H9 (cell line): Measurements from ENCODE around the gene SGSM2. TPM values are rescaled to one million over a fixed set of nuclear protein-coding genes. Genes with fewer than 3 reads are reported as not detected.

Experiments
- DNase-seq: peaks from one replicate; pipeline ENCODE4 v3.0.0-alpha.2; 2017
- H2AFZ ChIP-seq: one replicate; pipeline ENCODE4 v1.6.1; 2013; ENCODE audit warnings: mild to moderate bottlenecking, low read length, control low read depth, moderate library complexity
- H2AK5ac ChIP-seq: 2 replicates; pipeline ENCODE4 v1.6.1; 2013; ENCODE audit warnings: low read length, control low read depth, mixed read lengths; ENCODE audit not compliant: insufficient read length
- H2BK120ac ChIP-seq: one replicate; pipeline ENCODE4 v1.6.1; 2013; ENCODE audit warnings: low read depth, mild to moderate bottlenecking, low read length, control low read depth, inconsistent platforms; ENCODE audit not compliant: poor library complexity, severe bottlenecking
- H2BK12ac ChIP-seq: 2 replicates; pipeline ENCODE4 v1.6.1; 2013; ENCODE audit warnings: low read length, control low read depth, mixed read lengths, low read depth; ENCODE audit not compliant: insufficient read length
- H2BK15ac ChIP-seq: 2 replicates; pipeline ENCODE4 v1.6.1; 2013; ENCODE audit warnings: low read depth, low read length, control low read depth
- H2BK20ac ChIP-seq: one replicate; pipeline ENCODE4 v1.6.1; 2013; ENCODE audit warnings: low read depth, mild to moderate bottlenecking, low read length, control low read depth, inconsistent platforms; ENCODE audit not compliant: poor library complexity, severe bottlenecking
- H2BK5ac ChIP-seq: 2 replicates; pipeline ENCODE4 v1.6.1; 2013; ENCODE audit warnings: low read length, control low read depth, mixed read lengths; ENCODE audit not compliant: insufficient read length
- H3K14ac ChIP-seq: 2 replicates; pipeline ENCODE4 v1.6.1; 2013; ENCODE audit warnings: low read length, control low read depth; ENCODE audit not compliant: insufficient read depth
- H3K18ac ChIP-seq: 2 replicates; pipeline ENCODE4 v1.6.1; 2013; ENCODE audit warnings: low read depth, mild to moderate bottlenecking, mixed read lengths, low read length, control low read depth; ENCODE audit not compliant: insufficient read length
- H3K23ac ChIP-seq: 2 replicates; pipeline ENCODE4 v1.6.1; 2013; ENCODE audit warnings: low read length, control low read depth, mixed read lengths, low read depth; ENCODE audit not compliant: insufficient read length
- H3K23me2 ChIP-seq: 2 replicates; pipeline ENCODE4 v1.6.1; 2013; ENCODE audit warnings: low read depth, mild to moderate bottlenecking, mixed read lengths, low read length, control low read depth; ENCODE audit not compliant: insufficient read length, poor library complexity, severe bottlenecking
- H3K27ac ChIP-seq: 2 replicates; pipeline ENCODE4 v1.5.1; 2013; ENCODE audit warnings: low read length, control low read depth, mixed read lengths, low read depth; ENCODE audit not compliant: insufficient read length
- H3K27me3 ChIP-seq: 2 replicates; pipeline ENCODE4 v1.6.1; 2013; ENCODE audit warnings: low read length, control low read depth, inconsistent platforms; ENCODE audit not compliant: insufficient read depth
- H3K4ac ChIP-seq: 2 replicates; pipeline ENCODE4 v1.6.1; 2013; ENCODE audit warnings: low read depth, mild to moderate bottlenecking, control low read depth, inconsistent platforms, low read length, moderate library complexity
- H3K4me1 ChIP-seq: 2 replicates; pipeline ENCODE4 v1.6.1; 2013; ENCODE audit warnings: low read length, control low read depth, inconsistent platforms; ENCODE audit not compliant: insufficient read depth
- H3K4me2 ChIP-seq: 2 replicates; pipeline ENCODE4 v1.6.1; 2013; ENCODE audit warnings: low read length, control low read depth, mixed read lengths; ENCODE audit not compliant: insufficient read length, insufficient read depth
- H3K56ac ChIP-seq: 2 replicates; pipeline ENCODE4 v1.6.1; 2013; ENCODE audit warnings: low read depth, mild to moderate bottlenecking, mixed read lengths, low read length, control low read depth; ENCODE audit not compliant: insufficient read length
- H3K79me1 ChIP-seq: 2 replicates; pipeline ENCODE4 v1.6.1; 2013; ENCODE audit warnings: low read depth, mild to moderate bottlenecking, moderate library complexity, low read length, control low read depth, inconsistent platforms; ENCODE audit not compliant: insufficient read depth, poor library complexity, severe bottlenecking
- H3K79me2 ChIP-seq: 2 replicates; pipeline ENCODE4 v1.6.1; 2013; ENCODE audit warnings: low read length, control low read depth, inconsistent platforms; ENCODE audit not compliant: insufficient read depth
- H3K9ac ChIP-seq: 2 replicates; pipeline ENCODE4 v1.6.1; 2013; ENCODE audit warnings: low read length, control low read depth, mixed read lengths; ENCODE audit not compliant: insufficient read length; ENCODE audit errors: extremely low read depth
- H3K9me3 ChIP-seq: one replicate; pipeline ENCODE4 v1.6.1; 2013; ENCODE audit warnings: low read depth, low read length, inconsistent platforms; ENCODE audit not compliant: control insufficient read depth
- H3T11ph ChIP-seq: one replicate; pipeline ENCODE4 v1.6.1; 2013; ENCODE audit warnings: mild to moderate bottlenecking, low read length, control low read depth, inconsistent platforms
- H4K20me1 ChIP-seq: one replicate; pipeline ENCODE4 v1.6.1; 2013; ENCODE audit not compliant: control insufficient read depth, insufficient read length, insufficient read depth
- H4K5ac ChIP-seq: 2 replicates; pipeline ENCODE4 v1.6.1; 2013; ENCODE audit warnings: low read depth, mild to moderate bottlenecking, mixed read lengths, low read length, control low read depth; ENCODE audit not compliant: insufficient read length
- H4K8ac ChIP-seq: replicated peaks from 2 replicates; pipeline ENCODE4 v1.6.1; 2013; ENCODE audit warnings: low read length, control low read depth, mixed read lengths, low read depth; ENCODE audit not compliant: insufficient read length
- H4K91ac ChIP-seq: 2 replicates; pipeline ENCODE4 v1.6.1; 2013; ENCODE audit warnings: low read depth, mild to moderate bottlenecking, moderate library complexity, mixed read lengths, low read length, control low read depth; ENCODE audit not compliant: insufficient read length
- H3K27ac Mint-ChIP-seq, 3 experiments: 2 replicates in 2 of 3; 3 replicates in 1 of 3; pipeline ENCODE4 v1.8.0; 2020 to 2021; ENCODE audit warnings: mixed read lengths in 3 of 3, mild to moderate bottlenecking in 1 of 3, moderate library complexity in 1 of 3
- H3K27me3 Mint-ChIP-seq: 2 replicates; pipeline ENCODE4 v1.8.0; 2021; ENCODE audit warnings: low read depth, mild to moderate bottlenecking, moderate library complexity, mixed read lengths
- H3K36me3 Mint-ChIP-seq, 3 experiments: 2 replicates in 2 of 3; 3 replicates in 1 of 3; pipeline ENCODE4 v1.8.0; 2020 to 2021; ENCODE audit warnings: low read depth in 3 of 3, mixed read lengths in 3 of 3; ENCODE audit not compliant: insufficient read depth in 1 of 3
- H3K4me1 Mint-ChIP-seq, 2 experiments: 2 replicates each; pipeline ENCODE4 v1.8.0; 2020; ENCODE audit warnings: mixed read lengths in 2 of 2
- H3K4me3 Mint-ChIP-seq, 2 experiments: 2 replicates in 1 of 2; 3 replicates in 1 of 2; pipeline ENCODE4 v1.8.0; 2020 to 2021; ENCODE audit warnings: mild to moderate bottlenecking in 2 of 2, mixed read lengths in 2 of 2, moderate library complexity in 1 of 2
- H3K9me3 Mint-ChIP-seq, 2 experiments: 2 replicates in 1 of 2; 3 replicates in 1 of 2; pipeline ENCODE4 v1.8.0; 2020; ENCODE audit warnings: mild to moderate bottlenecking in 2 of 2, mixed read lengths in 2 of 2, moderate library complexity in 1 of 2
- CTCF ChIP-seq: fragments of 200-600 bp; sonication (generic); conservative IDR thresholded peaks from 3 replicates; pipeline ENCODE4 v1.8.0; 2021; ENCODE audit warnings: antibody characterized with exemption, mild to moderate bottlenecking
- WGBS: extraction: QIAGEN DNeasy Blood & Tissue Kit; methylation state at CpG from one replicate; pipeline ENCODE4 v1.1.7; 2013; ENCODE audit warnings: missing lambda C conversion rate, low lambda C conversion rate, mixed read lengths; ENCODE audit not compliant: insufficient read length; ENCODE audit errors: extremely low coverage; 5-methylcytosine and 5-hydroxymethylcytosine counted together
- total RNA-seq: library from RNA; stranded (reverse); gene quantifications from 2 replicates; pipeline ENCODE4 v1.2.1, GENCODE V29; 2021

The SGSM2 gene
- total RNA-seq, 1 experiment from 2014 or later: 45.6 TPM

GRCh38 chr17:2418572-2418971 lies 81.3 kb downstream of the SGSM2 start:
- TF ChIP-seq CTCF: no peak
- Histone ChIP-seq H2BK5ac (no peak overlapping the region), H2AFZ (no peak overlapping the region), H3K27me3 (no peaks in the 10 kb centered on the region), H3K79me1 (no peaks in the 10 kb centered on the region), H2AK5ac (no peak overlapping the region), H3K4ac (no peak overlapping the region), H3K18ac (no peak overlapping the region), H3T11ph (no peak overlapping the region), H3K4me1 (no peaks in the 10 kb centered on the region), H4K5ac (no peak overlapping the region), H2BK20ac (no peak overlapping the region), H3K14ac (no peak overlapping the region), H3K23me2 (no peaks in the 10 kb centered on the region), H4K20me1 (no peaks in the 10 kb centered on the region), H3K4me2 (no peak overlapping the region), H3K56ac (no peak overlapping the region), H2BK12ac (no peak overlapping the region), H3K9ac (no peak overlapping the region), H3K9me3 (no peaks in the 10 kb centered on the region), H4K91ac (no peak overlapping the region), H3K23ac (no peak overlapping the region), H2BK15ac (no peak overlapping the region), H3K79me2 (no peaks in the 10 kb centered on the region), H3K27ac (no peak overlapping the region), H4K8ac (no peak overlapping the region), H2BK120ac (no peak overlapping the region)
- peaks cover 6% of the 10 kb centered on the region in 2 experiments; a peak in 3 of 4 replicates for H3K4me1 Mint-ChIP-seq
- DNase-seq: no peak
- peaks cover 29 to 61% (median 53%) of the 10 kb centered on the region in 3 experiments for H3K36me3 Mint-ChIP-seq
- peak overlapping the region; percentile 48 to 81 (median 77); a peak in 4 of 7 replicates for H3K27ac Mint-ChIP-seq
- H3K4me3 Mint-ChIP-seq: no peak overlapping the region
- no CpG with 5 or more reads among the region's 7 CpGs for WGBS
- H3K27me3 Mint-ChIP-seq: no peaks in the 10 kb centered on the region
- H3K9me3 Mint-ChIP-seq: no peaks in the 10 kb centered on the region
